Endothelial cell of umbilical vein (primary cell): ENCODE data around the gene DUS1L.

Experiments used
- MAX ChIP-seq: IDR thresholded peaks from 2 replicates; pipeline ENCODE4 v1.6.1; 2011; ENCODE audit not compliant: insufficient read depth, insufficient read length
- MYC ChIP-seq: IDR thresholded peaks from one replicate; pipeline ENCODE4 v1.6.1; 2011; ENCODE audit warnings: mild to moderate bottlenecking, low read depth, low read length
- POLR2A ChIP-seq: IDR thresholded peaks from 2 replicates; pipeline ENCODE4 v1.6.1; 2012; ENCODE audit warnings: low read depth, mild to moderate bottlenecking, control low read depth, low read length
- POLR2AphosphoS5 ChIP-seq: IDR thresholded peaks from 2 replicates; pipeline ENCODE4 v1.6.1; 2012; ENCODE audit warnings: low read depth, mild to moderate bottlenecking, control low read depth, low read length, moderate library complexity; ENCODE audit not compliant: insufficient read depth

- TF ChIP-seq POLR2AphosphoS5 (no peak), MYC (no peak), POLR2A (no peak), MAX (no peak)
Observed at GRCh38 chr17:82061047-82061925, 4.3 kb downstream of the DUS1L start.
